Motor neuron (in vitro differentiated cells): ENCODE data around the gene MAB21L1. TPM values are rescaled to one million over a fixed set of nuclear protein-coding genes. Genes with fewer than 3 reads are reported as not detected.

ENCODE experiments used
- ATAC-seq, 8 experiments: fragments of 200-7000 bp; cut with Tn5 transposase; replicated peaks in 6 of 8; 2 replicates each; pipeline ENCODE4 v1.8.0; 2021; ENCODE audit warnings: mild to moderate bottlenecking in 8 of 8, moderate library complexity in 8 of 8
- H3K27ac ChIP-seq, 2 donors: fragments of 250-450 bp; sonication (Bioruptor Pico); 2 replicates each; pipeline ENCODE4 v1.9.0; 2021; ENCODE audit warnings: antibody characterized with exemption in 2 of 2, mild to moderate bottlenecking in 2 of 2, moderate library complexity in 1 of 2
- H3K4me1 ChIP-seq, 2 donors: fragments of 250-450 bp; sonication (Bioruptor Pico); replicated peaks in 1 of 2; 2 replicates each; pipeline ENCODE4 v1.6.1; 2021; ENCODE audit warnings: antibody characterized with exemption in 2 of 2, mild to moderate bottlenecking in 2 of 2, moderate library complexity in 1 of 2
- H3K4me3 ChIP-seq, 5 donors: fragments of 250-450 bp; sonication (Bioruptor Pico); 2 replicates each; pipeline ENCODE4 v1.9.0; 2021; ENCODE audit warnings: antibody characterized with exemption in 5 of 5, mild to moderate bottlenecking in 5 of 5, moderate library complexity in 4 of 5
- WGBS, 10 experiments: fragments of 450-650 bp; shearing (Covaris generic); methylation state at CpG; one replicate each; pipeline ENCODE4 v1.0.0; 2022; 5-methylcytosine and 5-hydroxymethylcytosine counted together
- in situ Hi-C, 9 experiments: fragments of 400-800 bp; cut with MboI; loops; one replicate each; pipeline ENCODE4 v1.15.0; 2021; ENCODE audit warnings: low sequenced_read_pairs in 9 of 9, low pct_unique_long_range_greater_than_20kb in 2 of 9; ENCODE audit not compliant: unreplicated experiment in 9 of 9
- total RNA-seq, 8 experiments: library from RNA; unstranded; fragments of 300-600 nt; gene quantifications; 2 replicates each; pipeline versions ENCODE4 v1.2.3 to v1.2.4, GENCODE V29; 2022

Gene MAB21L1
- total RNA-seq, 8 experiments from 2014 or later = 0.31 to 1.5 (median 0.86) TPM

DNA sequence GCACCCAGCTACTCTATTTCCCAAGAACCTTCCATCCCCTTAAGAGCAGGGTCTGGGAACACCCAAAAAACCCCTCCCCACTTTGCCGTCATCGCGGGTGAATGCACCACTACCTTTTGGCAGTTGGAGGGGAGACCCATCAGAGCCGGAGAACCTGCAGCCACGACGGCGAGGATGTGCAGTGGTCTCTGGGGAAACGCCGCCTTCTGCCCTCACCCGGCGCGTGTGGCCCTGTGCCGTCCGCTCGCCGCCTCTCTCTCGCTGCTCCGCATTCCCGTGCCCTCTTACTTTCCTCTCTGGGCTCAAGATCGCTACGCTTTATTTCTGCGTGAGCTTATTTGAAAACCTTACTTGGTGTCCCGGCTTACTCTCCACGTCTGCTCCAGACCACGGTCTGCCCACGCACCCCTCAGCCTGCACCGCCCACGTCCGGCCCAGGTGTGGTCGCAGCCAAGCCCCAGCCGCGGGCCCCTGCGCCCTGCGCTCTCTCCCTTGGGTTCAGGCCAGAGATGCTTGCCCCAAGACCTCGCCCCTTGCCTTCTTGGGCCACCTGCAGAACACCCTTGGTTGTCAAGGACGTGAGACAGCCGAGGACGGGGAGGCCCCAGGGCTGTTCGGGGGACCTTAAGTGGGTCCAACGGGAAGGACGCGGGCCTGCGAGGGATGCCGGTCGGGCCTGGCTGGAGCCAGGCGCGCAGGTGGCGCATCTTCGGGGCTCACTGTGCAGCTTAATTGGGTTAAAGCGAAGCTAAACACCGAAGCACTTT, 2.0 kb upstream of the MAB21L1 start:
- H3K27ac ChIP-seq = no peak overlapping the region
- H3K4me1 ChIP-seq = peaks cover 5 to 6% of the 10 kb centered on the region in 2 donors
- H3K4me3 ChIP-seq = no peak overlapping the region
- in situ Hi-C loops = loop anchor here in 1 of 9 experiments (25.0 kb wide), 1 partner anchor 266 kb away; no protein-coding TSS in a partner anchor
- 15 to 100% (median 22%) methylated on average over 1 to 16 of the region's 51 CpGs; no CpG with 5 or more reads in 3 of the 10 experiments for WGBS, 10 experiments
- ATAC-seq = peak in 4 of 8 experiments; percentile 30 to 47 (median 36)

DNA sequence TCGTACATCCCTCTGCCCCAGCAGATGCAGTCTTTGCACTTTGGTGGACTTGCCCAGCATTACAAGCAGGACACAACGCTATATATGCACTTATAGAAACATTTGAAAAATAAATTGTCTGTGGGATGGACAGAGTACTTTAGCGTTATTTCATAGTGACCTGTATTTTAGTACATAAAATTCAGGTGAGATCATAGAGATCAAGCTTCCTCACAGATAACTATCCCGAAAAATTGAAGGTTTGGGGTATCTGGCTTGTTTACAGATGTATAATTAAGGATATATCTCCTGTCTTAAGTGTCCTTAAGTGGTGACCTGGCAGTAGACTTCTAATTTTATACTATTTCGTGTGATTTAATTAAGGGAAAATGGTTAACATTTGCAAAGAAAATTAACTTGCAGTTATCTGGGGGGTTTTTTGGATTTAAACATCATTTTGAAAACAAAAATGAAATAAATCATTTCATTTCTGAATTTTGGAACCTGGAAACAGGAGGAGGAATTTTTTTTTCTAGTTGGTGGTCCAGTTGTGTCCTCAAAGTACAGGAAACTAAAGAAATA, 977 bp upstream of the MAB21L1 start:
- 16 to 78% (median 53%) methylated on average over 3 to 5 of the region's 5 CpGs for WGBS, 10 experiments
- Histone ChIP-seq H3K4me1 (peaks cover 5 to 6% of the 10 kb centered on the region in 2 donors), H3K27ac (no peak overlapping the region), H3K4me3 (no peak overlapping the region)
- in situ Hi-C loops = loop anchor here in 1 of 9 experiments (25.0 kb wide), 1 partner anchor 265 kb away; no protein-coding TSS in a partner anchor
- ATAC-seq = no peak

- peak overlapping the region in 2 of 5 donors; percentile 5 to 17 for H3K4me3 ChIP-seq
- H3K4me1 ChIP-seq = peaks cover 5 to 6% of the 10 kb centered on the region in 2 donors
- in situ Hi-C loops = loop anchor here in 1 of 9 experiments (25.0 kb wide), 1 partner anchor 263 kb away; no protein-coding TSS in a partner anchor
- no peak overlapping the region for H3K27ac ChIP-seq
- WGBS, 10 experiments = 0 to 90% (median 17%) methylated on average over 4 to 23 of the region's 47 CpGs; no CpG with 5 or more reads in 4 of the 10 experiments
- ATAC-seq = peak in 5 of 8 experiments; percentile 17 to 40 (median 20)
These were observed 1.1 kb downstream of the MAB21L1 start for GRCh38 chr13:35475212-35475959.

- H3K27ac ChIP-seq = no peak overlapping the region
- in situ Hi-C loops = loop anchor here in 1 of 9 experiments (25.0 kb wide), 2 partner anchors 238 to 262 kb away; no protein-coding TSS in a partner anchor
- peaks cover 6 to 9% of the 10 kb centered on the region in 2 donors for H3K4me1 ChIP-seq
- no peak overlapping the region for H3K4me3 ChIP-seq
- WGBS, 10 experiments = 4 to 64% (median 23%) methylated on average over 4 to 17 of the region's 17 CpGs; no CpG with 5 or more reads in 1 of the 10 experiments
- ATAC-seq = no peak
These were observed 1.8 kb downstream of the MAB21L1 start for GRCh38 chr13:35474496-35475211.

DNA sequence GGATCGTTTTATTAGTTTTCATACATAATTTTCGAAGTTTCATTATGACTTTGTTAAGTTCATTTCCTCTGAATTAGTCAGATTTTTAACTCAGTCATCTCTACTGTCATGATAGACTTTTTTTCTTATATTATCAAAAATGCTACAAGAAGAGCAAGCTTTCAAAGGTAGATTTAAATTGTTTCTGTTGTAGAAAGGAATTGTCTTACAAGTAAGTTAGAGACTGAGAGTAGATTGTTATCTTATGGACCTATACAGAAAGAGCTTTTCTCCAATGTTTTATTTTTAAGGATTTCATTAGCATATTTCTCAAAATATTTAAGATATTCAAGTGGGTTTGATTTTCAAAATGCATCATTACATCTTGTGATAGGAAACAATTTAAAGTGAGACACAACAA, 2.7 kb downstream of the MAB21L1 start:
- no peak overlapping the region for H3K27ac ChIP-seq
- H3K4me1 ChIP-seq = peaks cover under 1 to 9% of the 10 kb centered on the region in 2 donors
- 0 to 79% (median 52%) methylated on average over 1 to 2 of the region's 2 CpGs for WGBS, 10 experiments
- in situ Hi-C loops = loop anchor here in 1 of 9 experiments (25.0 kb wide), 1 partner anchor 238 kb away; no protein-coding TSS in a partner anchor
- ATAC-seq = no peak
- H3K4me3 ChIP-seq = no peak overlapping the region

DNA sequence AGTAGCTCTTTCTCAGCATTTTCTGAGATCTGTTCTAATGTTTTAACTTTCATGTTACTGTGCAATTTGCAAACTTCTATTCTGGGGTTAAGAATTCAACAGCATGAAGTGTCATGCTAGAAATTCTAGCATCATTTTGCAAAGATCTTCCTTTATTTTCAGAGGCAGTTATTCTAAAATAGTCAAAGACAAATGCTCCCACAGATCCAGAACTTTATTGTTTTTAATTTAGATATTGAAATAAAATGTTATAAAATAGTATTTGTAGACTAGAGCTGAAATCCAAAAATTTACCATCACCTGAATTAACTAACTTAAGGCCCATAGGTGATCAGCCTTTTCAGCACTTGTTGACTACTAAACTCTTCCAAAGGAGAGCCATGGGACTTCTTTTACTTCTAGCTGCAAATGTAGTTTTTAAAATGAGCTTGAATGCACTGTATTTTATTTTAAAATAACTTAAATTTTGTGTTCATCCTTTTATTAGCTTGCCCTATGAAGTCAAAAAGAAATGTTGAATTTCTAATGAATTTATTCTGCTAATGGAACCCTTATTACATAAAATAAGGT, 3.2 kb downstream of the MAB21L1 start:
- no peak for ATAC-seq
- Histone ChIP-seq H3K4me3 (no peak overlapping the region), H3K27ac (no peak overlapping the region), H3K4me1 (peaks cover 0 to 9% of the 10 kb centered on the region in 2 donors)
- in situ Hi-C loops = loop anchor here in 1 of 9 experiments (25.0 kb wide), 1 partner anchor 239 kb away; no protein-coding TSS in a partner anchor

DNA sequence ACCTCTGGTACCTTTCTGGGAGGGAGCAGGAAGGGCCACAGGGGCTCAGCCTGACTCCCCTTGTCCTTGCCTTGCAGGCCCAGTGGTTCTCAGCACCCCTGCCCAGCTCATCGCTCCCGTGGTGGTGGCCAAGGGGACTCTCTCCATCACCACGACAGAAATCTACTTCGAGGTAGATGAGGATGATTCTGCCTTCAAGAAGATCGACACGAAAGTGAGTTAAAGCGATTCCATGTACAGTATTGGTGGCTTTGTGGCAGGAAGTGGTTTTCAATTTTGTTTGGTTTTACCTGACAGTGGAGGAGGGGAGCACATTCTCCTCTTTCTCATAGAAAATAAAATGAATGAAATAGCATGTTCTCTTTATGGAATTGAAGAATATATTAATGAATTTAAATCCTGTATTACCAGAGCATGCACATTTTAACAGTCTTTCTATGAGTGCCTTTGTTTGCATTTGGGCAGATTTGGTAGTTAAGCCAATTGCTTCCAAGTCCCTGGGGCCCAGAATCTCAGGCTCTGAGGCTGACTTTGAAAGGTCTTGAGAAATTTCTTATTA, 4.1 kb downstream of the MAB21L1 start:
- in situ Hi-C loops = loop anchor here in 1 of 9 experiments (25.0 kb wide), 1 partner anchor 240 kb away; no protein-coding TSS in a partner anchor
- peaks cover 0 to 9% of the 10 kb centered on the region in 2 donors for H3K4me1 ChIP-seq
- WGBS, 10 experiments = 20 to 100% (median 46%) methylated on average over 1 to 7 of the region's 7 CpGs
- H3K27ac ChIP-seq = no peak overlapping the region
- H3K4me3 ChIP-seq = no peak overlapping the region
- ATAC-seq = no peak

- H3K27ac ChIP-seq = no peak overlapping the region
- peaks cover 0 to 9% of the 10 kb centered on the region in 2 donors for H3K4me1 ChIP-seq
- in situ Hi-C loops = loop anchor here in 1 of 9 experiments (25.0 kb wide), 1 partner anchor 240 kb away; no protein-coding TSS in a partner anchor
- no peak overlapping the region for H3K4me3 ChIP-seq
- 11 to 100% (median 51%) methylated on average over 1 to 16 of the region's 28 CpGs for WGBS, 10 experiments
- ATAC-seq = no peak
These were observed 4.7 kb downstream of the MAB21L1 start for GRCh38 chr13:35471706-35472322.

GRCh38 chr13:35470671-35471661, 5.5 kb downstream of the MAB21L1 start:
- 0 to 53% (median 16%) methylated on average over 2 to 33 of the region's 68 CpGs for WGBS, 10 experiments
- H3K4me3 ChIP-seq = peak overlapping the region; percentile 8 to 33 (median 30)
- peak in 7 of 8 experiments; percentile 66 to 90 (median 84) for ATAC-seq
- H3K4me1 ChIP-seq = peaks cover 0 to 4% of the 10 kb centered on the region in 2 donors
- in situ Hi-C loops = loop anchor here in 1 of 9 experiments (25.0 kb wide), 1 partner anchor 241 kb away; no protein-coding TSS in a partner anchor
- no peak overlapping the region for H3K27ac ChIP-seq

GRCh38 chr13:35469806-35470525, 6.5 kb downstream of the MAB21L1 start:
- peaks cover 0 to 4% of the 10 kb centered on the region in 2 donors for H3K4me1 ChIP-seq
- no peak overlapping the region for H3K27ac ChIP-seq
- 13 to 81% (median 50%) methylated on average over 3 to 10 of the region's 10 CpGs for WGBS, 10 experiments
- in situ Hi-C loops = loop anchor here in 1 of 9 experiments (25.0 kb wide), 1 partner anchor 242 kb away; no protein-coding TSS in a partner anchor
- no peak for ATAC-seq
- peak overlapping the region in 2 of 5 donors; percentile 30 to 33 for H3K4me3 ChIP-seq
